DOHH2 (cell line): Measurements from ENCODE around the gene OPA3.

Experiments used
- EZH2phosphoT487 ChIP-seq: fragments of 200-600 bp; sonication (generic); IDR thresholded peaks from 2 replicates; pipeline ENCODE4 v1.6.1; 2017; ENCODE audit warnings: borderline replicate concordance, mild to moderate bottlenecking, antibody characterized with exemption, low read length, moderate library complexity, mixed read lengths
- TF ChIP-seq, protein P1 (sequence below): fragments of 200-600 bp; sonication (generic); IDR thresholded peaks from one replicate; pipeline ENCODE4 v1.5.1; 2014; ENCODE audit warnings: antibody characterized with exemption, mild to moderate bottlenecking, low read depth, low read length; ENCODE audit not compliant: poor library complexity, severe bottlenecking

GRCh38 chr19:45523642-45524256 is 60.9 kb downstream of the OPA3 start:
- TF ChIP-seq, protein P1, sequence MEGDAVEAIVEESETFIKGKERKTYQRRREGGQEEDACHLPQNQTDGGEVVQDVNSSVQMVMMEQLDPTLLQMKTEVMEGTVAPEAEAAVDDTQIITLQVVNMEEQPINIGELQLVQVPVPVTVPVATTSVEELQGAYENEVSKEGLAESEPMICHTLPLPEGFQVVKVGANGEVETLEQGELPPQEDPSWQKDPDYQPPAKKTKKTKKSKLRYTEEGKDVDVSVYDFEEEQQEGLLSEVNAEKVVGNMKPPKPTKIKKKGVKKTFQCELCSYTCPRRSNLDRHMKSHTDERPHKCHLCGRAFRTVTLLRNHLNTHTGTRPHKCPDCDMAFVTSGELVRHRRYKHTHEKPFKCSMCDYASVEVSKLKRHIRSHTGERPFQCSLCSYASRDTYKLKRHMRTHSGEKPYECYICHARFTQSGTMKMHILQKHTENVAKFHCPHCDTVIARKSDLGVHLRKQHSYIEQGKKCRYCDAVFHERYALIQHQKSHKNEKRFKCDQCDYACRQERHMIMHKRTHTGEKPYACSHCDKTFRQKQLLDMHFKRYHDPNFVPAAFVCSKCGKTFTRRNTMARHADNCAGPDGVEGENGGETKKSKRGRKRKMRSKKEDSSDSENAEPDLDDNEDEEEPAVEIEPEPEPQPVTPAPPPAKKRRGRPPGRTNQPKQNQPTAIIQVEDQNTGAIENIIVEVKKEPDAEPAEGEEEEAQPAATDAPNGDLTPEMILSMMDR = peak; percentile 97
- no peak for TF ChIP-seq EZH2phosphoT487
